ENCODE measurements around the gene SLC25A1.
A peak's percentile ranks its signal among the peaks of the same experiment; 100 is the strongest.

SLC25A1 gene

GRCh38 chr22:19178657-19179496 is at the start of gene SLC25A1:
SLC25A1 (minus strand) TSS chr22:19178736; CDS start chr22:19178673, 63 bp downstream.
- peaks cover 61% of the 10 kb centered on the region for H3K36me3 ChIP-seq
- H3K4me3 ChIP-seq (ENCODE audit: low read depth in 1 of 2, low read length in 1 of 2) = peak within 1 kb of the TSS; percentile 66 to 77
- peak; percentile 22 for TF ChIP-seq CTCF (IDR thresholded peaks at IDR 0.05)
- no peaks in the 10 kb centered on the region for H3K9me3 ChIP-seq
- peaks cover 25 to 34% of the 10 kb centered on the region in 2 experiments for H3K4me1 ChIP-seq (ENCODE audit: control insufficient read depth in 1 of 2, insufficient read depth in 1 of 2, low read depth in 1 of 2, low read length in 1 of 2)
- H3K27ac ChIP-seq = peak within 1 kb of the TSS; percentile 55
- H3K27me3 ChIP-seq = peaks cover 8% of the 10 kb centered on the region

- Histone ChIP-seq H3K27ac (no peak overlapping the region), H3K36me3 (peaks cover 95% of the 10 kb centered on the region), H3K27me3 (no peaks in the 10 kb centered on the region), H3K9me3 (no peaks in the 10 kb centered on the region), H3K4me3 (ENCODE audit: low read depth in 1 of 2, low read length in 1 of 2) (no peak overlapping the region), H3K4me1 (ENCODE audit: control insufficient read depth in 1 of 2, insufficient read depth in 1 of 2, low read depth in 1 of 2, low read length in 1 of 2) (no peaks in the 10 kb centered on the region)
- TF ChIP-seq CTCF (IDR thresholded peaks at IDR 0.05) = no peak
These were observed 49.6 kb upstream of the SLC25A1 start for GRCh38 chr22:19228179-19228578.

- H3K4me3 ChIP-seq (ENCODE audit: low read depth in 1 of 2, low read length in 1 of 2) = no peak overlapping the region
- no peaks in the 10 kb centered on the region for H3K4me1 ChIP-seq (ENCODE audit: control insufficient read depth in 1 of 2, insufficient read depth in 1 of 2, low read depth in 1 of 2, low read length in 1 of 2)
- no peaks in the 10 kb centered on the region for H3K27me3 ChIP-seq
- H3K36me3 ChIP-seq = peaks cover 96% of the 10 kb centered on the region
- H3K9me3 ChIP-seq = no peaks in the 10 kb centered on the region
- no peak overlapping the region for H3K27ac ChIP-seq
- no peak for TF ChIP-seq CTCF (IDR thresholded peaks at IDR 0.05)
These were observed 47.9 kb upstream of the SLC25A1 start for GRCh38 chr22:19226428-19226827.

GRCh38 chr22:19225560-19225959 is 47.0 kb upstream of the SLC25A1 start:
- Histone ChIP-seq H3K4me1 (ENCODE audit: control insufficient read depth in 1 of 2, insufficient read depth in 1 of 2, low read depth in 1 of 2, low read length in 1 of 2) (no peaks in the 10 kb centered on the region), H3K27me3 (no peaks in the 10 kb centered on the region), H3K4me3 (ENCODE audit: low read depth in 1 of 2, low read length in 1 of 2) (no peak overlapping the region), H3K36me3 (peaks cover 96% of the 10 kb centered on the region), H3K27ac (no peak overlapping the region), H3K9me3 (no peaks in the 10 kb centered on the region)
- TF ChIP-seq CTCF (IDR thresholded peaks at IDR 0.05) = no peak

- no peaks in the 10 kb centered on the region for H3K9me3 ChIP-seq
- no peaks in the 10 kb centered on the region for H3K4me1 ChIP-seq (ENCODE audit: control insufficient read depth in 1 of 2, insufficient read depth in 1 of 2, low read depth in 1 of 2, low read length in 1 of 2)
- H3K27ac ChIP-seq = no peak overlapping the region
- H3K36me3 ChIP-seq = peaks cover 96% of the 10 kb centered on the region
- TF ChIP-seq CTCF (IDR thresholded peaks at IDR 0.05) = no peak
- no peaks in the 10 kb centered on the region for H3K27me3 ChIP-seq
- no peak overlapping the region for H3K4me3 ChIP-seq (ENCODE audit: low read depth in 1 of 2, low read length in 1 of 2)
These were observed 46.4 kb upstream of the SLC25A1 start for GRCh38 chr22:19224985-19225384.
